GM12892 (cell line): ENCODE measurements around the gene UBA3.

Experiments
- POLR2A ChIP-seq: IDR thresholded peaks from 2 replicates; pipeline ENCODE4 v1.6.1; 2011; ENCODE audit warnings: low read depth, low read length, control low read depth
- TAF1 ChIP-seq: IDR thresholded peaks from 2 replicates; pipeline ENCODE4 v1.6.1; 2011; ENCODE audit warnings: low read depth, mild to moderate bottlenecking, control low read depth, low read length, borderline replicate concordance

DNA sequence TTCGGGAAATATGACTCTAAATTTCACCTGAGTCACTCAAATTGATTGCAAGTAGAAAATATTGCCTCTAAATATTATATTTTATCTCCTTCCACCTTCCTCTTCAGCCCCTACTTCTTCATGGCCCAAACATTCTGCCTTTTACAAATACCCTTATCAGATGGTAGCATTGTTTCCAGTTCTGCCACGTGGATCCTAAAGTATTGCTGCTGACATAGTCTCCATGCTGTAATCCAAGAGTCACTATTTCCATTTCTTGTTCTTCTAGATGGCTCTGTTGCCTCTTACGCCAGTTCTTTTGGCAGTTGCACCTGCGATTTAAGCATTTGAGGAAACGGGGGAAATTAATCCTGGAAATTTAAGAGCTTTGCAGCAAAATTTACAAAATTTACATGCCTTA lies 28.6 kb upstream of the UBA3 start:
- TF ChIP-seq TAF1 (no peak), POLR2A (no peak)
